Memory B cell (primary cell): ENCODE measurements around the gene PALD1.

Source experiments
- ATAC-seq: fragments of 150-1000 bp; cut with Tn5 transposase; 2 replicates; pipeline ENCODE4 v1.10.0; 2021; ENCODE audit warnings: low read depth, mild to moderate bottlenecking, moderate library complexity
- DNase-seq, 2 donors: peaks; one replicate each; pipeline ENCODE4 v3.0.0; 2022; ENCODE audit warnings: low spot score in 2 of 2
- H3K27ac Mint-ChIP-seq: one replicate; pipeline ENCODE4 v1.8.0; 2022; ENCODE audit warnings: mild to moderate bottlenecking, moderate library complexity, mixed read lengths
- H3K27me3 Mint-ChIP-seq: one replicate; pipeline ENCODE4 v1.8.0; 2022; ENCODE audit warnings: mixed read lengths
- H3K36me3 Mint-ChIP-seq: one replicate; pipeline ENCODE4 v1.8.0; 2022; ENCODE audit warnings: mild to moderate bottlenecking, mixed read lengths
- H3K4me1 Mint-ChIP-seq: one replicate; pipeline ENCODE4 v1.8.0; 2022; ENCODE audit warnings: mixed read lengths
- H3K4me3 Mint-ChIP-seq: one replicate; pipeline ENCODE4 v1.8.0; 2022; ENCODE audit warnings: mild to moderate bottlenecking, moderate library complexity, mixed read lengths
- H3K9me3 Mint-ChIP-seq: one replicate; pipeline ENCODE4 v1.8.0; 2022; ENCODE audit warnings: mixed read lengths

Gene PALD1

GRCh38 chr10:70562036-70562755 lies 83.6 kb downstream of the PALD1 start:
- Mint-ChIP-seq H3K27me3 (no peaks in the 10 kb centered on the region), H3K27ac (peak overlapping the region; percentile 13), H3K4me1 (peaks cover 28% of the 10 kb centered on the region), H3K4me3 (no peak overlapping the region), H3K36me3 (no peaks in the 10 kb centered on the region), H3K9me3 (no peaks in the 10 kb centered on the region)
- ATAC-seq (no peak), DNase-seq (no peak)

DNA sequence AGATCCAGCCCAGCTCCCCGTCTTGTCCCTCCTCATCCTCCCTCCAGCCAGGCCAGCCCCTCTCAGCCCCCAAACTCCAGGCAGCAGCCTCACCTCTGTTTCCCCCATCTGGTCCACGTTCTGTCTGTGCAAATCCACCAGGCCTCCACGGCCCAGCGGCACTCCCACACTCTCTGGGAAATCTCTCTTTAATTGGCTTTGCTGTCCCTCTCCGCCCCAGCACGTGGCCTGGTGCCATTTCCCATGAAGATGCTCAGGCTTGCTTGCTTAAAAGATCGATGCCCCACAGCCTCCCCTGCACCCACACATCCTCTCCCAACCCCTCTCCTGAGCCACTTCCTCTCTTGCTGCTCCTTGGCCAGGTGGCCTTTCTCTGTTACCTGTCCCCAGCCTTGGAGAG lies 84.7 kb downstream of the PALD1 start:
- no peak overlapping the region for H3K4me3 Mint-ChIP-seq
- ATAC-seq = no peak
- no peak for DNase-seq
- peaks cover 28% of the 10 kb centered on the region for H3K4me1 Mint-ChIP-seq
- no peaks in the 10 kb centered on the region for H3K27me3 Mint-ChIP-seq
- H3K9me3 Mint-ChIP-seq = no peaks in the 10 kb centered on the region
- no peaks in the 10 kb centered on the region for H3K36me3 Mint-ChIP-seq
- H3K27ac Mint-ChIP-seq = no peak overlapping the region

DNA sequence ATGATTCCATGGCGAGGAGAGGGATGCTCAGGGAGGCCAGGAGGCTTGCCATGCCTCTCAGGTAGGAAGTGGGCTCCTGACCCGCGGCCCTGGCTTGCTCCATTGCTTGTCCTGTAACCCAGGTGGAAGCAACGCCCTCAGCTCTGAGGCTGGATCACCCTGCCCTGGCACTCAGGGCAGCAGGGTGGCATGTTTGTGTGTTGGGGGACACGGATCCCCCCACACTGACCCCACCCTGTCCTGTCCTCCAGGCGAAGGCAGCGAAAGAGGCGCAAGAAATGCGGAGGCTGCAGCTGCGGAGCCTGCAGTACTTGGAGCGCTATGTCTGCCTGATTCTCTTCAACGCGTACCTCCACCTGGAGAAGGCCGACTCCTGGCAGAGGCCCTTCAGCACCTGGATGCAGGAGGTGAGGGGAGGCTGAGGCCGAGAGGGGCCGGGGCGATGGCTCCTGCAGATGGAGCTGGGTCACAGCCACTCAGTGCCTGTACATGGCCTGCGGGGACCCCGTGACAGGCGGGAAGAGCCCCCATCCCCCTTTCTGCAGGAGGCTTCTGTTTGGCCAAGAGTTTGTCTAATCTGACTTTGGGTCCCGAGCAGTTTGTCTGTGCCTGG lies 85.7 kb downstream of the PALD1 start:
- ATAC-seq = no peak
- Mint-ChIP-seq H3K36me3 (no peaks in the 10 kb centered on the region), H3K27ac (no peak overlapping the region)

DNA sequence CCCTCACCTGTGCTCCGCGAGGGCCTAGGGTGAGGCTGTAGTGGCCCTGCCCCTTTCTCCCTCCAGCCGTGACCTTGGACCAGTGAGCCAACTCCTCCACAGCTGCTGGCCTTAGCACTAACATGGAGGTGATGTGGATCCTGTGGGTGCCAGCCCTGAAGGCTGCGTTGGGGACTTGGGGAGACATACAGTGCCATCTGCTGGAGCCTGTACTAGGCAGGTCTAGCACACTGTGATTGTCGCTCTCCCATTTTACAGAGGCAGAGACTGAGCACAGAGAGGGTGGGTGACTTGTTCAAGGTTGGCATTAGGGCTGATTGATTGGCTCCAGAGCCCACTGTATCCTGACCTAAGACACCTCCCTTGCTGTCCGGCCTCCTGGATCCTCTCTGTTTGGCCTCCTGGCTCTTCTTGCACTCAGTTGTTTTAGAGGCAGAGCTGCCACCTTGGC lies 86.4 kb downstream of the PALD1 start:
- Mint-ChIP-seq H3K9me3 (no peaks in the 10 kb centered on the region), H3K27me3 (no peaks in the 10 kb centered on the region), H3K36me3 (no peaks in the 10 kb centered on the region), H3K27ac (no peak overlapping the region), H3K4me1 (peaks cover 16% of the 10 kb centered on the region), H3K4me3 (no peak overlapping the region)
- DNase-seq (no peak), ATAC-seq (peak; percentile 45)

More for the DNA sequence above, 85.7 kb downstream of the PALD1 start:
- Mint-ChIP-seq H3K4me3 (no peak overlapping the region), H3K27me3 (no peaks in the 10 kb centered on the region), H3K9me3 (no peaks in the 10 kb centered on the region), H3K4me1 (peaks cover 19% of the 10 kb centered on the region)
- no peak for DNase-seq

DNA sequence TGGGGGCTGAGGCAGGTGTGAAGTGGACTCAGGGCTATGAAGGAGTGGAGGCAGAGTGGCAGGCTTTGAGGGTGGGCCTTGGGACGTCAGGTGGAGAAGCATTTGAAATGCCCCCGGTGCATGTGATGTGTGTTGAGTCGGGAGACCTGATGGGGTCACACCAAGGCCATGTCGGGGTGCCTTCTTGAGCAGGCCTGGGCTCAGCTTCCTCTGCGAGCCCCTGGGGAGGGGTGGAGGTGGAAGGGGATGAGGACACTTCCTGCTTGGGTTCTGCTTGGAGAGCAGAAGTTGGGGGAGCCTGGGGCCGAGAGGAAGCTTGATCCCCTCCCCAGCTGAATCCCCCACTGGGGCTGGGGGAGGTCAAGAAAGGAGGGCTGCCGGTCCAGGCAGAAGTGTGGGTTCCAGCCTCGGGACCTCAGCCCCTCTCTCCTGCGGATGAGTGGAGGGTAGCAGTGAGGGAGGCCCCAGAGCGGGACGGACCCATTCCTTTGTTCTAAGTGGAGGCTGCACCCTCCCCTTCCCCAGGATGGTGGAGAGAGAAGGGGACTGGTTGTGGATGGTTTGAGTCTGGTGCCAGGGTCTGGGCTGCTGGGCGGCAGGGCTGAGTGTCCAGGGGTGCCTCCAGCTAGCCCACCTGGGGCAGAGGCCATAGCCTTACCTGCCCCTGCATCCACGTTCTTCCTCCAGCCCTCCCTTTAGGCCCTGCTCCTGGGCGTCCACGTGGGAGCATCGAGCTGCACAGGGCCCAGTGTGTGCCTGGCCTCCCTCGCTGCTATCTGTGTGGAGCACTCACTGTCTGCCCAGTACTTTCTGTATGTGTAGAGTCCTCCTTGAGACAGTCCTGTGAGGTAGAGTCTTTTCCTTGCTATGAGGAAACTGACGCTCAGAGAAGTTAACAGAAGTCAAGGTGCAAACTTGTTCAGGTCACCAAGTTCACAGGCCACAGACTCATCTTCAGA lies 87.3 kb downstream of the PALD1 start:
- ATAC-seq (no peak), DNase-seq (no peak)
- Mint-ChIP-seq H3K27me3 (no peaks in the 10 kb centered on the region), H3K4me3 (no peak overlapping the region), H3K27ac (no peak overlapping the region), H3K36me3 (no peaks in the 10 kb centered on the region), H3K4me1 (peaks cover 13% of the 10 kb centered on the region), H3K9me3 (no peaks in the 10 kb centered on the region)

GRCh38 chr10:70566515-70567290 lies 88.1 kb downstream of the PALD1 start:
- no peaks in the 10 kb centered on the region for H3K27me3 Mint-ChIP-seq
- H3K4me1 Mint-ChIP-seq = peaks cover 11% of the 10 kb centered on the region
- ATAC-seq = no peak
- no peak overlapping the region for H3K27ac Mint-ChIP-seq
- H3K4me3 Mint-ChIP-seq = no peak overlapping the region
- no peaks in the 10 kb centered on the region for H3K9me3 Mint-ChIP-seq
- no peaks in the 10 kb centered on the region for H3K36me3 Mint-ChIP-seq
- DNase-seq = no peak

DNA sequence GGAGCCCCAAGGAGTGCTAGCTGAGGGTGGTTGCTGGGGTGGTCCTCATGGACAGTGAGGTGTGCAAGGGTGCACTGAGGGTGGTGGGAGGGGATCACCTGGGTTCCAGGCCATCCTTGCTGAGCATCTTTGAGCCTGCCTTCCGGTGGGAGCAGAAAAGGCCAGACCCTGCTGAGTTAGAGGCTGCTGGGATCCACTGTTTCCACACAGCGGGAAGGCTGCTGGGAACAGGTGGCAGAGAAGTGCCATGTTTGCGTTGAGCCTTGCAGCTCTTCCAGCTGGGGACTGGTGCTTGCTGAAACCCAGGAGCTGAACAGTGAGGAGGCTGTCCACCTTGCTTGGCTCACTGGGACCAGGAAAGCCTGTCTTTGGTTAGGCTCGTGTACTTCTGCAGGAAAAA lies 89.0 kb downstream of the PALD1 start:
- H3K27me3 Mint-ChIP-seq = no peaks in the 10 kb centered on the region
- H3K36me3 Mint-ChIP-seq = no peaks in the 10 kb centered on the region
- no peak for DNase-seq
- no peak overlapping the region for H3K27ac Mint-ChIP-seq
- H3K9me3 Mint-ChIP-seq = no peaks in the 10 kb centered on the region
- H3K4me1 Mint-ChIP-seq = peaks cover 10% of the 10 kb centered on the region
- H3K4me3 Mint-ChIP-seq = no peak overlapping the region
- ATAC-seq = no peak

- DNase-seq (no peak), ATAC-seq (no peak)
- no peaks in the 10 kb centered on the region for H3K9me3 Mint-ChIP-seq
- H3K4me3 Mint-ChIP-seq = no peak overlapping the region
- H3K27ac Mint-ChIP-seq = no peak overlapping the region
- H3K36me3 Mint-ChIP-seq = no peaks in the 10 kb centered on the region
- H3K27me3 Mint-ChIP-seq = no peaks in the 10 kb centered on the region
- H3K4me1 Mint-ChIP-seq = peaks cover 10% of the 10 kb centered on the region
Observed at GRCh38 chr10:70568113-70568512, 89.5 kb downstream of the PALD1 start.

DNA sequence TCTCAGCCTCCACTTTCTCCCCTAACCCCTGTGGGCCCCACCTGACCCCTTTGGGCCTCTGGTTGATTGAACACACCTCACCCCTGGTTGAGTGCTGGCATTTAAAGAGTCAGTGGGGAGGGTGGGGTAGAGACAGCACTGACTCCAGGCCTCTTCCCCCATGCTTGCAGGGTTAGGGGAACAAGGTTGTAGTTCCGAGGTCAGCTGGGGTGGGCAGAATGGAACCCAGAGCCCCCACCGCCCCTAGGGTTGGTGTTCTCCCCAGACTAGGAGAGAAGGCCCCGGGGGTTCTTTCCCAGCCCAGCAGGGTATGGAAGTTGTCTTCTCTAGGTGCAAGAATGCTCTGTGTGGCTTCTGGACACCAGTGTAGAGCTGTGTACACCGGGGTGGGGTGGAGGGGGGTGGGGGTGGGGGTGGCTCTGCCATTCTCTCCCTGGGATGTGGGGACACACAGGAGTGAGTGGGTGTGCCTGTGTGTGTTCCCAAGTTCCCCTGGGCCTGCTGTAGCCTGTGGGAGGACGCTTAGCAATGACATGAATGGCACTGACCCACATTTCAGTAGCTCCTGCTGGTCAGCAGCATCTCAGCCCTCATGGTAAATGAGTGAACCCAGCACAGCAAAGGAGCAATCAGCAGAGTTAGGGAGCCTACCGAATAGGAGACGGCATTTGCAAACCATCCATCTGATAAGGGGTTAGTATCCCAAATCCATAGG lies 90.4 kb downstream of the PALD1 start:
- Mint-ChIP-seq H3K36me3 (no peaks in the 10 kb centered on the region), H3K27ac (no peak overlapping the region), H3K9me3 (no peaks in the 10 kb centered on the region), H3K27me3 (no peaks in the 10 kb centered on the region), H3K4me3 (no peak overlapping the region), H3K4me1 (peaks cover 9% of the 10 kb centered on the region)
- DNase-seq = no peak
- ATAC-seq = no peak

DNA sequence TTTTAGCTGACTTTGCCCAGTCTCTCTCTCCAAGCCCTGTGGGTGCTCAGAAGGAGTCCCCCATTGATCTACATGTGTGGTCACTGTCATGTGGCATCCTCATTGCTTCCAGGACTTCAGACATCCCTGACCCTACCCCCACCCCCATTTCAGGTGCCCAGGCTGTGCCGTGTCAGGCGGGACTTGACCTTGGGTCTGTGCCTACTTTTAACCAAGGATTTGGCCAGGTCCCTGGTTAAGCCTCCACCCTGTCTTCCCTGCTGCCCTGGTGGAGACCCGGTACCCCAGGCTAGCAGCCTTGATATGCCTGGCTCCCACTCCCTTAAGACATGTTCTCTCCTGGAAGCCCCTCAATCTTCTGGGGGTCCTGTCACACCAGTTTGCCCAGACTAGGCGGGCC lies 92.7 kb downstream of the PALD1 start:
- Mint-ChIP-seq H3K36me3 (no peaks in the 10 kb centered on the region), H3K27me3 (no peaks in the 10 kb centered on the region), H3K4me3 (no peak overlapping the region), H3K4me1 (peaks cover 18% of the 10 kb centered on the region), H3K27ac (no peak overlapping the region), H3K9me3 (no peaks in the 10 kb centered on the region)
- DNase-seq = no peak
- ATAC-seq = no peak

DNA sequence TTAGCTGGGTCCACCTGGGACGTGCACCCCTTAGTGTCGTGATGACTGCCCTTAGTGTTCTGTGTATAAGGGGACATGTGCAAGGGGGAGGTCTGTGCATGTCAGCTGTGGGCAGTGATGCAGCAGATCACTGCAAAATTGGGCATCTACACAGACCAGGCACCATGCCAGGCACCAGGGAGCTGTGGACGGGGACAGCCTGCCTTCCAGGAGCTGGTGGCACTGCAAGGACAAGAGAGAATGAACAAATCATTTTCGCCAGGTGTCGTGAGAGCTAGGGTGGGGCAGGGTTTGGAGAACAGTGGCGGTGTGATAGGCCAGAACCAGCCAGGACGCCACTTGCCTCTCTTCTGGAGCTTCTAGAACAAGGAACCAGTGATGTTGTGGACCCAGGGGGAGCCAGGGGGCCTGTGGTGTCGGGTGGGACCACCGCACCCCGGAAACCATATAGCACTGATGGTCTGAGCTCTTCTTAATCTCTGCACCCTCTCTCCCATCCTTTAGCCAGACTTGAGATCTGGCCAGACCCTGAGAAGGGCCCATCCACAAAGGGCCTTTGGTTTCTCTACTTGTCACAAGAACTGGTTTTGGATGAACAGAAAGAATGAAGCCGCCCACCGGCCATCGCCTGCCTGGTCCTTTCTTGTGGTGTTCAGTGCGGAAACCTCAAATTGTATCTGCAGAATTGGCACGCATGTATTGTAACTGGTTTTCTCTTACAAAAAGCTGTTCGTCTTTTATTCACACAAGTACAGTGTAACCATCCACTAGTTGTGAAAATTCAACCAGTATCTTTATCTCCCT lies 93.3 kb downstream of the PALD1 start:
- no peaks in the 10 kb centered on the region for H3K9me3 Mint-ChIP-seq
- H3K4me3 Mint-ChIP-seq = no peak overlapping the region
- peaks cover 24% of the 10 kb centered on the region for H3K4me1 Mint-ChIP-seq
- H3K27me3 Mint-ChIP-seq = no peaks in the 10 kb centered on the region
- H3K36me3 Mint-ChIP-seq = no peaks in the 10 kb centered on the region
- DNase-seq (no peak), ATAC-seq (no peak)
- H3K27ac Mint-ChIP-seq = no peak overlapping the region

GRCh38 chr10:70573599-70574506 lies 95.3 kb downstream of the PALD1 start:
- H3K4me1 Mint-ChIP-seq = peaks cover 44% of the 10 kb centered on the region

More at GRCh38 chr10:70573599-70574506, 95.3 kb downstream of the PALD1 start:
- H3K27ac Mint-ChIP-seq = peak overlapping the region; percentile 33
- no peaks in the 10 kb centered on the region for H3K9me3 Mint-ChIP-seq
- H3K27me3 Mint-ChIP-seq = no peaks in the 10 kb centered on the region
- DNase-seq (no peak), ATAC-seq (no peak)
- H3K36me3 Mint-ChIP-seq = no peaks in the 10 kb centered on the region
- no peak overlapping the region for H3K4me3 Mint-ChIP-seq
